IMR-90 (cell line): ENCODE results near the gene ADAMTSL1. TPM values are rescaled to one million over a fixed set of nuclear protein-coding genes. Genes with fewer than 3 reads are reported as not detected.
A peak's percentile ranks its signal among the peaks of the same experiment; 100 is the strongest.

Experiments used
- ATAC-seq: fragments of 200-7000 bp; cut with Tn5 transposase; 2 replicates; pipeline ENCODE4 v1.9.1; 2020; ENCODE audit warnings: low read depth, mild to moderate bottlenecking, moderate library complexity
- BruUV-seq: library from RNA; stranded (reverse); fragments of 400-500 nt; replicated peaks from 2 replicates; lab custom pipeline; 2021; lab: Mats Ljungman, UMichigan
- CTCF ChIA-PET: fragments of 300-600 bp; formaldehyde crosslinking; extraction: SDS; loops from one replicate; lab custom pipeline; 2021; ENCODE audit warnings: antibody characterized with exemption; lab: Yijun Ruan, JAX
- POLR2A ChIA-PET: fragments of 300-600 bp; sonication (Branson Sonifier 250); formaldehyde crosslinking; loops from one replicate; lab custom pipeline; 2022; ENCODE audit warnings: antibody characterized with exemption; ENCODE audit not compliant: unreplicated experiment; lab: Charles Lee
- DNase-seq: peaks from one replicate; pipeline ENCODE4 v3.0.0; 2013
- H2AFZ ChIP-seq: replicated peaks from 2 replicates; pipeline ENCODE3; 2013; ENCODE audit warnings: low read length, mild to moderate bottlenecking; ENCODE audit not compliant: poor library complexity
- H2AK5ac ChIP-seq: 2 replicates; pipeline ENCODE4 v1.6.1; 2013; ENCODE audit warnings: low read depth, low read length, inconsistent platforms
- H2AK9ac ChIP-seq: replicated peaks from 2 replicates; pipeline ENCODE3; 2013; ENCODE audit warnings: mild to moderate bottlenecking, low read depth, low read length, moderate library complexity; ENCODE audit not compliant: poor library complexity
- H2BK120ac ChIP-seq: 2 replicates; pipeline ENCODE4 v1.6.1; 2013; ENCODE audit warnings: low read depth, low read length, inconsistent platforms
- H2BK15ac ChIP-seq: 3 replicates; pipeline ENCODE4 v1.6.1; 2013; ENCODE audit warnings: low read depth, low read length, inconsistent platforms
- H2BK20ac ChIP-seq: 2 replicates; pipeline ENCODE4 v1.6.1; 2013; ENCODE audit warnings: low read depth, mild to moderate bottlenecking, inconsistent platforms, low read length, moderate library complexity
- H2BK5ac ChIP-seq: 2 replicates; pipeline ENCODE4 v1.6.1; 2013; ENCODE audit warnings: mild to moderate bottlenecking, low read depth, low read length, inconsistent platforms; ENCODE audit not compliant: poor library complexity, severe bottlenecking
- H3K14ac ChIP-seq: replicated peaks from 2 replicates; pipeline ENCODE4 v1.6.1; 2013; ENCODE audit warnings: low read depth, low read length, inconsistent platforms
- H3K18ac ChIP-seq: 2 replicates; pipeline ENCODE4 v1.6.1; 2013; ENCODE audit warnings: low read depth, low read length, control low read depth
- H3K23ac ChIP-seq: 2 replicates; pipeline ENCODE4 v1.6.1; 2013; ENCODE audit warnings: low read depth, low read length, inconsistent platforms
- H3K27ac ChIP-seq: 2 replicates; pipeline ENCODE4 v1.5.1; 2013; ENCODE audit warnings: mild to moderate bottlenecking, control low read depth, low read length; ENCODE audit not compliant: insufficient read depth
- H3K27me3 ChIP-seq: 2 replicates; pipeline ENCODE4 v1.6.1; 2013; ENCODE audit warnings: low read length; ENCODE audit not compliant: control insufficient read depth, insufficient read depth
- H3K36me3 ChIP-seq: 2 replicates; pipeline ENCODE4 v1.6.1; 2013; ENCODE audit warnings: low read length, mixed read lengths; ENCODE audit not compliant: control insufficient read depth, insufficient read depth
- H3K4ac ChIP-seq: 2 replicates; pipeline ENCODE4 v1.6.1; 2013; ENCODE audit warnings: low read depth, low read length, inconsistent platforms
- H3K4me1 ChIP-seq: 2 replicates; pipeline ENCODE4 v1.6.1; 2013; ENCODE audit warnings: low read length, mixed read lengths; ENCODE audit not compliant: control insufficient read depth, insufficient read depth
- H3K4me2 ChIP-seq: 2 replicates; pipeline ENCODE4 v1.6.1; 2013; ENCODE audit warnings: low read depth, mild to moderate bottlenecking, control low read depth, low read length, moderate library complexity
- H3K4me3 ChIP-seq: 2 replicates; pipeline ENCODE4 v1.5.1; 2013; ENCODE audit warnings: low read depth, mild to moderate bottlenecking, control low read depth, low read length, moderate library complexity; ENCODE audit not compliant: insufficient read depth
- H3K56ac ChIP-seq: 2 replicates; pipeline ENCODE4 v1.6.1; 2013; ENCODE audit warnings: low read length, inconsistent platforms; ENCODE audit not compliant: insufficient read depth; ENCODE audit errors: extremely low read depth
- H3K79me1 ChIP-seq, 2 experiments: 2 replicates each; pipeline ENCODE4 v1.6.1; 2013; ENCODE audit warnings: low read length in 2 of 2, inconsistent platforms in 1 of 2, low read depth in 1 of 2
- H3K9ac ChIP-seq: 2 replicates; pipeline ENCODE4 v1.6.1; 2013; ENCODE audit warnings: low read depth, low read length, control low read depth
- H3K9me1 ChIP-seq: 2 replicates; pipeline ENCODE4 v1.6.1; 2013; ENCODE audit warnings: low read length, inconsistent platforms; ENCODE audit not compliant: insufficient read depth
- H3K9me3 ChIP-seq: 2 replicates; pipeline ENCODE4 v1.6.1; 2013; ENCODE audit warnings: low read length; ENCODE audit not compliant: control insufficient read depth, insufficient read depth
- H4K20me1 ChIP-seq: 2 replicates; pipeline ENCODE4 v1.6.1; 2013; ENCODE audit warnings: low read length, inconsistent platforms; ENCODE audit not compliant: insufficient read depth
- H4K5ac ChIP-seq: 2 replicates; pipeline ENCODE4 v1.6.1; 2013; ENCODE audit warnings: mild to moderate bottlenecking, low read depth, low read length, control low read depth
- H4K8ac ChIP-seq, 2 experiments: 2 replicates each; pipeline ENCODE4 v1.6.1; 2013; ENCODE audit warnings: low read depth in 2 of 2, low read length in 2 of 2, control low read depth in 1 of 2, inconsistent platforms in 1 of 2
- H4K91ac ChIP-seq: 2 replicates; pipeline ENCODE4 v1.6.1; 2013; ENCODE audit warnings: low read depth, low read length, inconsistent platforms; ENCODE audit not compliant: insufficient read depth
- BHLHE40 ChIP-seq: fragments of 150-350 bp; IDR thresholded peaks from 2 replicates; pipeline ENCODE4 v1.6.1; 2016; ENCODE audit warnings: mild to moderate bottlenecking, low read depth, low read length
- CEBPB ChIP-seq: IDR thresholded peaks from 2 replicates; pipeline ENCODE4 v1.6.1; 2012; ENCODE audit warnings: low read depth, low read length, improper control_type of control experiment
- CHD1 ChIP-seq: IDR thresholded peaks from 2 replicates; pipeline ENCODE4 v1.6.1; 2012; ENCODE audit warnings: low read depth, low read length, improper control_type of control experiment
- CTCF ChIP-seq: conservative IDR thresholded peaks from 2 replicates; pipeline ENCODE4 v1.5.1; 2012; ENCODE audit warnings: mild to moderate bottlenecking, low read depth, low read length, improper control_type of control experiment
- MAZ ChIP-seq: IDR thresholded peaks from 2 replicates; pipeline ENCODE4 v1.6.1; 2012; ENCODE audit warnings: low read depth, mild to moderate bottlenecking, low read length, improper control_type of control experiment, moderate library complexity, borderline replicate concordance
- MXI1 ChIP-seq: IDR thresholded peaks from 2 replicates; pipeline ENCODE4 v1.6.1; 2012; ENCODE audit warnings: low read depth, mild to moderate bottlenecking, low read length, moderate library complexity, borderline replicate concordance
- RAD21 ChIP-seq: IDR thresholded peaks from 2 replicates; pipeline ENCODE4 v1.6.1; 2012; ENCODE audit warnings: low read length, improper control_type of control experiment
- RCOR1 ChIP-seq: IDR thresholded peaks from 2 replicates; pipeline ENCODE4 v1.6.1; 2012; ENCODE audit warnings: mild to moderate bottlenecking, low read length, improper control_type of control experiment; ENCODE audit not compliant: insufficient replicate concordance
- SMC3 ChIP-seq: fragments of 150-350 bp; IDR thresholded peaks from 2 replicates; pipeline ENCODE4 v1.6.1; 2016; ENCODE audit warnings: low read depth, mild to moderate bottlenecking, antibody characterized with exemption, low read length, moderate library complexity
- WGBS, 2 experiments: methylation state at CpG; one replicate each; pipeline versions ENCODE4 v1.1.5 to v1.1.7; 2013; ENCODE audit warnings: missing lambda C conversion rate in 2 of 2; ENCODE audit not compliant: insufficient read length in 1 of 2; ENCODE audit errors: extremely low coverage in 2 of 2; 5-methylcytosine and 5-hydroxymethylcytosine counted together
- dilution Hi-C: fragments of 300-500 bp; cut with HindIII; formaldehyde crosslinking; loops from one replicate; pipeline ENCODE4 v1.14.3; 2018; ENCODE audit warnings: low sequenced_read_pairs; ENCODE audit not compliant: unreplicated experiment
- in situ Hi-C: fragments of 300-500 bp; cut with MboI; formaldehyde crosslinking; loops from 3 replicates; pipeline ENCODE4 v1.14.3; 2019; ENCODE audit warnings: low sequenced_read_pairs, inconsistent platforms, mixed read lengths
- intact Hi-C: fragments of 100-400 bp; cut with micrococcal nuclease; formaldehyde crosslinking; loops from 2 replicates; pipeline ENCODE4 v1.10.0; 2022
- polyA plus RNA-seq, 3 experiments: library from polyadenylated mRNA; depleted of rRNA; stranded (reverse); fragments of >200 nt; gene quantifications; 2 replicates each; pipeline ENCODE4 v1.2.3, GENCODE V29; 2012; ENCODE audit warnings: low replicate concordance in 1 of 3
- total RNA-seq: library from RNA; depleted of rRNA; stranded (reverse); fragments of >200 nt; gene quantifications from 2 replicates; pipeline ENCODE4 v1.2.3, GENCODE V29; 2012

Gene ADAMTSL1
- total and polyA plus RNA-seq, 2 of the 4 experiments (the other 2 are of a cell fraction): 38.2 to 62.2 TPM

- H2BK5ac ChIP-seq: no peak overlapping the region
- DNase-seq: peak; percentile 19
- ATAC-seq: peak; percentile 41
- in situ Hi-C loops (no loop called here), intact Hi-C loops (loop anchor here (10.0 kb wide), 2 partner anchors 191 to 571 kb away; no protein-coding TSS in a partner anchor), dilution Hi-C loops (no loop called here)
- H2BK15ac ChIP-seq: no peak overlapping the region
- H4K91ac ChIP-seq: no peak overlapping the region
- BruUV-seq: no TSS peak
- no peak overlapping the region for H2AK9ac ChIP-seq
- H3K4ac ChIP-seq: no peak overlapping the region
- H3K79me1 ChIP-seq: no peaks in the 10 kb centered on the region
- no peak overlapping the region for H2AFZ ChIP-seq
- H3K27ac ChIP-seq: no peak overlapping the region; the same call in 1 of the 2 replicates
- 0 out of 2 replicates have a peak, but pooled peaks cover 3% of the 10 kb centered on the region for H3K9me1 ChIP-seq
- ChIA-PET POLR2A (no interaction called here), CTCF (interaction anchor here (1.5 kb wide), 1 partner anchor 383 kb away, joined by 4 read pairs; no protein-coding TSS in a partner anchor)
- no peaks in the 10 kb centered on the region for H4K20me1 ChIP-seq
- TF ChIP-seq CTCF (no peak), MXI1 (no peak), SMC3 (no peak), MAZ (no peak), CHD1 (no peak), RAD21 (no peak), BHLHE40 (no peak), RCOR1 (no peak), CEBPB (no peak)
- no peaks in the 10 kb centered on the region for H3K27me3 ChIP-seq
- no peak overlapping the region for H3K4me3 ChIP-seq
- no peaks in the 10 kb centered on the region for H3K36me3 ChIP-seq
- no peak overlapping the region for H3K56ac ChIP-seq
- no peak overlapping the region; the same call in 1 of the 2 replicates for H2BK20ac ChIP-seq
- no peak overlapping the region for H3K9ac ChIP-seq
- H4K5ac ChIP-seq: peak overlapping the region; percentile 49; the same call in 1 of the 2 replicates
- no peak overlapping the region for H2BK120ac ChIP-seq
- peaks cover 5% of the 10 kb centered on the region for H3K4me1 ChIP-seq
- peak overlapping the region; percentile 55; the same call in 1 of the 2 replicates for H3K18ac ChIP-seq
- H2AK5ac ChIP-seq: no peak overlapping the region
- 0 out of 2 replicates have a peak overlapping the region, but pooled peaks have one; percentile 55 for H3K14ac ChIP-seq
- H3K4me2 ChIP-seq: peak overlapping the region; percentile 25
- no peaks in the 10 kb centered on the region for H3K9me3 ChIP-seq
- H4K8ac ChIP-seq: no peak overlapping the region
- WGBS, 2 experiments: 40% methylated on average over 1 of the region's 3 CpGs; no CpG with 5 or more reads in 1 of the 2 experiments
- no peak overlapping the region for H3K23ac ChIP-seq
These were observed 351.8 kb downstream of the ADAMTSL1 start for GRCh38 chr9:18825656-18826170.
